Endothelial cell of umbilical vein (primary cell): Measurements from ENCODE around the gene PURB. TPM values are rescaled to one million over a fixed set of nuclear protein-coding genes. Genes with fewer than 3 reads are reported as not detected.
"Not testable (repeated sequence)": the region's sequence is repeated elsewhere in the genome, so short reads cannot be mapped to it uniquely, and the experiment has no call there.

Source experiments
- BruUV-seq: library from RNA; stranded (reverse); fragments of 400-500 nt; replicated peaks from 2 replicates; lab custom pipeline; 2021; lab: Mats Ljungman, UMichigan
- CTCF ChIA-PET: fragments of 300-600, 350-600 bp; sonication (Branson Sonifier 250); formaldehyde crosslinking; loops from one replicate; lab custom pipeline; 2021; ENCODE audit warnings: antibody characterized with exemption, inconsistent platforms; lab: Charles Lee
- POLR2A ChIA-PET: fragments of 300-600, 350-600 bp; sonication (Branson Sonifier 250); formaldehyde crosslinking; loops from one replicate; lab custom pipeline; 2021; ENCODE audit warnings: antibody characterized with exemption, inconsistent platforms; lab: Charles Lee
- DNase-seq: peaks from one replicate; pipeline ENCODE4 v3.0.0-alpha.2; 2011; ENCODE audit warnings: low read depth, low spot score
- FAIRE-seq: peaks from 2 replicates; lab custom pipeline; 2011; peaks lifted over from hg19 to GRCh38; lab: Jason Lieb, UNC
- H2AFZ ChIP-seq: 2 replicates; pipeline ENCODE4 v1.6.0; 2012; ENCODE audit warnings: low read depth, low read length, control low read depth, inconsistent platforms
- H3K27ac ChIP-seq: 2 replicates; pipeline ENCODE4 v1.5.1; 2011; ENCODE audit warnings: low read depth, mild to moderate bottlenecking, control low read depth, low read length, moderate library complexity; ENCODE audit not compliant: insufficient read depth
- H3K27me3 ChIP-seq, 2 experiments: 2 replicates each; pipeline versions ENCODE4 v1.6.0 to v1.6.1; 2011; ENCODE audit warnings: low read length in 2 of 2, mixed read lengths in 1 of 2; ENCODE audit not compliant: control insufficient read depth in 2 of 2, insufficient read depth in 2 of 2
- H3K36me3 ChIP-seq, 2 experiments: 2 replicates in 1 of 2; 3 replicates in 1 of 2; pipeline ENCODE4 v1.5.1; 2011; ENCODE audit warnings: low read length in 2 of 2, mild to moderate bottlenecking in 1 of 2, moderate library complexity in 1 of 2; ENCODE audit not compliant: control insufficient read depth in 2 of 2, insufficient read depth in 2 of 2; ENCODE audit errors: extremely low read depth in 1 of 2
- H3K4me1 ChIP-seq: 3 replicates; pipeline ENCODE4 v1.5.1; 2011; ENCODE audit warnings: mild to moderate bottlenecking, low read length; ENCODE audit not compliant: control insufficient read depth, insufficient read depth; ENCODE audit errors: extremely low read depth
- H3K4me2 ChIP-seq: 2 replicates; pipeline ENCODE4 v1.6.1; 2011; ENCODE audit warnings: low read length, control low read depth, mixed read lengths; ENCODE audit not compliant: insufficient read depth
- H3K4me3 ChIP-seq, 3 experiments: fragments of 200-600 bp in 1 of 3; sonication (generic), shearing (Covaris generic) in 1 of 3; replicated peaks in 1 of 3; 2 replicates each; pipeline ENCODE4 v1.5.1; 2011 to 2016; ENCODE audit warnings: control low read depth in 3 of 3, low read length in 3 of 3, mild to moderate bottlenecking in 2 of 3, inconsistent platforms in 1 of 3, low read depth in 1 of 3, moderate library complexity in 1 of 3; ENCODE audit not compliant: insufficient read depth in 1 of 3
- H3K79me2 ChIP-seq: 2 replicates; pipeline ENCODE4 v1.6.0; 2012; ENCODE audit warnings: low read length, inconsistent platforms; ENCODE audit not compliant: control insufficient read depth, insufficient read depth
- H3K9ac ChIP-seq: replicated peaks from 2 replicates; pipeline ENCODE3; 2011; ENCODE audit warnings: low read length, control low read depth; ENCODE audit not compliant: insufficient read depth; ENCODE audit errors: extremely low read depth
- H3K9me1 ChIP-seq: replicated peaks from 3 replicates; pipeline ENCODE4 v1.6.0; 2011; ENCODE audit warnings: mild to moderate bottlenecking, low read length; ENCODE audit not compliant: control insufficient read depth, insufficient read depth; ENCODE audit errors: extremely low read depth
- H3K9me3 ChIP-seq: replicated peaks from 2 replicates; pipeline ENCODE4 v1.5.1; 2012; ENCODE audit warnings: low read length, inconsistent platforms; ENCODE audit not compliant: control insufficient read depth, insufficient read depth
- H4K20me1 ChIP-seq: replicated peaks from 2 replicates; pipeline ENCODE3; 2011; ENCODE audit warnings: mild to moderate bottlenecking, low read length; ENCODE audit not compliant: control insufficient read depth, insufficient read depth; ENCODE audit errors: extremely low read depth
- FOS ChIP-seq: IDR thresholded peaks from 2 replicates; pipeline ENCODE4 v1.6.1; 2011; ENCODE audit warnings: mild to moderate bottlenecking, low read length, moderate library complexity, borderline replicate concordance; ENCODE audit not compliant: insufficient read depth
- GATA2 ChIP-seq: IDR thresholded peaks from 2 replicates; pipeline ENCODE4 v1.7.0; 2011; ENCODE audit warnings: low read depth, mild to moderate bottlenecking, moderate library complexity, mixed read lengths, low read length; ENCODE audit not compliant: insufficient read length, insufficient read depth
- JUN ChIP-seq: IDR thresholded peaks from 2 replicates; pipeline ENCODE4 v1.6.1; 2011; ENCODE audit warnings: borderline replicate concordance, low read depth; ENCODE audit not compliant: insufficient read length, insufficient read depth
- MYC ChIP-seq: IDR thresholded peaks from one replicate; pipeline ENCODE4 v1.6.1; 2011; ENCODE audit warnings: mild to moderate bottlenecking, low read depth, low read length
- POLR2A ChIP-seq: IDR thresholded peaks from 2 replicates; pipeline ENCODE4 v1.6.1; 2012; ENCODE audit warnings: low read depth, mild to moderate bottlenecking, control low read depth, low read length
- POLR2AphosphoS5 ChIP-seq: IDR thresholded peaks from 2 replicates; pipeline ENCODE4 v1.6.1; 2012; ENCODE audit warnings: low read depth, mild to moderate bottlenecking, control low read depth, low read length, moderate library complexity; ENCODE audit not compliant: insufficient read depth
- dilution Hi-C: fragments of 300-500 bp; cut with MboI; formaldehyde crosslinking; loops from one replicate; pipeline ENCODE4 v1.15.0; 2019; ENCODE audit warnings: low sequenced_read_pairs; ENCODE audit not compliant: extremely low pct_ligation_motif_present
- intact Hi-C: fragments of 100-400 bp; cut with micrococcal nuclease; formaldehyde crosslinking; loops from one replicate; pipeline ENCODE4 v1.10.0; 2022
- polyA plus RNA-seq, 4 experiments: library from polyadenylated mRNA; depleted of rRNA in 3 of 4; stranded (reverse) in 3 of 4; unstranded in 1 of 4; fragments of >200 nt; gene quantifications; 2 replicates each; pipeline versions ENCODE4 v1.2.1 to v1.2.3, GENCODE V29; 2011 to 2012; ENCODE audit warnings: missing spikeins in 1 of 4
- total RNA-seq: library from RNA; stranded (reverse); gene quantifications from 2 replicates; pipeline ENCODE4 v1.2.3, GENCODE V29; 2021
- TF ChIP-seq, protein P1 (sequence below): IDR thresholded peaks from 2 replicates; pipeline ENCODE4 v1.6.1; 2011; ENCODE audit not compliant: insufficient read depth, insufficient read length
- TF ChIP-seq, protein P2 (sequence below), 2 donors: IDR thresholded peaks; 1 replicate in 1 of 2; 2 replicates in 1 of 2; pipeline ENCODE4 v1.5.1; 2011; ENCODE audit warnings: low read length in 2 of 2, mild to moderate bottlenecking in 2 of 2, moderate library complexity in 2 of 2, control low read depth in 1 of 2, inconsistent platforms in 1 of 2, low read depth in 1 of 2; ENCODE audit not compliant: insufficient read depth in 1 of 2; ENCODE audit errors: extremely low read depth in 1 of 2

Gene PURB
- total and polyA plus RNA-seq, 2 donors (not counting 3 experiments of a cell fraction or from before 2014, with no cell fraction given): 2.7 to 25.5 TPM

DNA sequence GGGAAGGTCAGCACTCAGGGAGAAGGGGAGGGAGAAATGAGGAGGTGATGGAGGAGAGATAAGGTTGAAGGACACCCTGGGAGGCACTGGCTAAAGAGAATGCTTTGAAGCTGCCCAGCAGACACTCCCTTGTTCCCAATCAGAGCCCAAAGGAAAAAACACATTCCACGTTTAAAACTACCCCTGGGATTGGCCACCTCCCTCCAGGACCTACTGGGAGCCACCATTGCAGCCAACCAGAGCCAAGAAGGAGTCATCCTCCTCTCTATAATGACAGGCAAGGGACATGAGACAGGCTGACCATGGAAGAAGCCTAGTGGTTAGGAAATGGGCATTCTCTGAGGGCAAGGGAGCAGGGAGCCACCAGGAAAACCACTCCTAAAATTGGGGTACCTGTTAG, 49.7 kb upstream of the PURB start:
- CTCF ChIA-PET: interaction anchor here (1.4 to 1.5 kb wide), 2 partner anchors 38 to 201 kb away, joined by 3 read pairs; no protein-coding TSS in a partner anchor
- H3K9me1 ChIP-seq: no peaks in the 10 kb centered on the region

DNA sequence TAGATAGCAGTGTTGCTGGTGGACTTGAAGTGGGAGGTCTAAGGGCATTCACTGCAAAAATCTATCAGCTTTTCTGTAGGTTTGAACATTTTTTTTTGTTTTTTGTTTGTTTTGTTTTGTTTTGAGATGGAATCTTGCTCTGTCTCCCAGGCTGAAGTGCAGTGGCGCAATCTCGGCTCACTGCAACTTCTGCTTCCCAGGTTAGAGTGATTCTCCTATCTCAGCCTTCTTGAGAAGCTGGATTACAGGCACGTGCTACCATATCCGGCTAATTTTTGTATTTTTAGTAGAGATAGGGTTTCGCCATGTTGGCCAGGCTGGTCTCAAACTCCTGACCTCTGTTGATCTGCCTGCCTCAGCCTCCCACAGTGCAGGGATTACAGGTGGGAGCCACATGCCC, 49.2 kb upstream of the PURB start:
- POLR2A ChIA-PET, H4K20me1 ChIP-seq, H3K27ac ChIP-seq, BruUV-seq, H3K4me2 ChIP-seq, FAIRE-seq, H3K4me1 ChIP-seq, H3K79me2 ChIP-seq, dilution Hi-C loops, H3K36me3 ChIP-seq, H3K4me3 ChIP-seq, H3K9me1 ChIP-seq, H2AFZ ChIP-seq, H3K27me3 ChIP-seq, H3K9ac ChIP-seq, intact Hi-C loops, DNase-seq, H3K9me3 ChIP-seq: not testable (repeated sequence)
- CTCF ChIA-PET: interaction anchor here (1.4 to 1.5 kb wide), 2 partner anchors 39 to 202 kb away, joined by 3 read pairs; no protein-coding TSS in a partner anchor

More for the DNA sequence above, 49.7 kb upstream of the PURB start:
- H3K4me2 ChIP-seq: no peak overlapping the region
- H3K4me3 ChIP-seq: no peak overlapping the region
- POLR2A ChIA-PET: no interaction called here
- DNase-seq (no peak), FAIRE-seq (no peak)
- no peaks in the 10 kb centered on the region for H3K4me1 ChIP-seq
- H2AFZ ChIP-seq: no peak overlapping the region
- no peak overlapping the region for H3K9ac ChIP-seq
- H3K9me3 ChIP-seq: no peaks in the 10 kb centered on the region
- no peaks in the 10 kb centered on the region for H4K20me1 ChIP-seq
- no peaks in the 10 kb centered on the region for H3K79me2 ChIP-seq
- H3K36me3 ChIP-seq: no peaks in the 10 kb centered on the region
- intact Hi-C loops: no loop called here
- peaks cover 5% of the 10 kb centered on the region in 2 experiments for H3K27me3 ChIP-seq
- TF ChIP-seq GATA2: no peak
- TF ChIP-seq POLR2A: no peak
- TF ChIP-seq FOS: no peak
- TF ChIP-seq POLR2AphosphoS5: no peak
- TF ChIP-seq, protein P1, sequence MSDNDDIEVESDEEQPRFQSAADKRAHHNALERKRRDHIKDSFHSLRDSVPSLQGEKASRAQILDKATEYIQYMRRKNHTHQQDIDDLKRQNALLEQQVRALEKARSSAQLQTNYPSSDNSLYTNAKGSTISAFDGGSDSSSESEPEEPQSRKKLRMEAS: no peak
- TF ChIP-seq MYC: no peak
- no peak for TF ChIP-seq JUN
- TF ChIP-seq, protein P2, sequence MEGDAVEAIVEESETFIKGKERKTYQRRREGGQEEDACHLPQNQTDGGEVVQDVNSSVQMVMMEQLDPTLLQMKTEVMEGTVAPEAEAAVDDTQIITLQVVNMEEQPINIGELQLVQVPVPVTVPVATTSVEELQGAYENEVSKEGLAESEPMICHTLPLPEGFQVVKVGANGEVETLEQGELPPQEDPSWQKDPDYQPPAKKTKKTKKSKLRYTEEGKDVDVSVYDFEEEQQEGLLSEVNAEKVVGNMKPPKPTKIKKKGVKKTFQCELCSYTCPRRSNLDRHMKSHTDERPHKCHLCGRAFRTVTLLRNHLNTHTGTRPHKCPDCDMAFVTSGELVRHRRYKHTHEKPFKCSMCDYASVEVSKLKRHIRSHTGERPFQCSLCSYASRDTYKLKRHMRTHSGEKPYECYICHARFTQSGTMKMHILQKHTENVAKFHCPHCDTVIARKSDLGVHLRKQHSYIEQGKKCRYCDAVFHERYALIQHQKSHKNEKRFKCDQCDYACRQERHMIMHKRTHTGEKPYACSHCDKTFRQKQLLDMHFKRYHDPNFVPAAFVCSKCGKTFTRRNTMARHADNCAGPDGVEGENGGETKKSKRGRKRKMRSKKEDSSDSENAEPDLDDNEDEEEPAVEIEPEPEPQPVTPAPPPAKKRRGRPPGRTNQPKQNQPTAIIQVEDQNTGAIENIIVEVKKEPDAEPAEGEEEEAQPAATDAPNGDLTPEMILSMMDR (IDR thresholded peaks at IDR 0.05; ENCODE audit: extremely low read depth in 1 of 2, insufficient read depth in 1 of 2, low read depth in 1 of 2, low read length in 2 of 2): no peak
- H3K27ac ChIP-seq: no peak overlapping the region
- dilution Hi-C loops: no loop called here
- no TSS peak for BruUV-seq
